HG02938 (cell line): ENCODE measurements around the gene TMEM62.
A peak's percentile ranks its signal among the peaks of the same experiment; 100 is the strongest.

ENCODE experiments used
- ATAC-seq: cut with Tn5 transposase; IDR thresholded peaks from one replicate; pipeline ENCODE4 v1.9.1; 2021; ENCODE audit warnings: mild to moderate bottlenecking, moderate library complexity; ENCODE audit not compliant: unreplicated experiment

TMEM62 gene

GRCh38 chr15:43133430-43134156 is at the start of gene TMEM62:
Gene TMEM62 (plus strand): TSS chr15:43133586. CDS start chr15:43133803, 217 bp downstream.
- peak; percentile 92 for ATAC-seq

GRCh38 chr15:43085921-43086320 is 47.5 kb upstream of the TMEM62 start:
- no peak for ATAC-seq

DNA sequence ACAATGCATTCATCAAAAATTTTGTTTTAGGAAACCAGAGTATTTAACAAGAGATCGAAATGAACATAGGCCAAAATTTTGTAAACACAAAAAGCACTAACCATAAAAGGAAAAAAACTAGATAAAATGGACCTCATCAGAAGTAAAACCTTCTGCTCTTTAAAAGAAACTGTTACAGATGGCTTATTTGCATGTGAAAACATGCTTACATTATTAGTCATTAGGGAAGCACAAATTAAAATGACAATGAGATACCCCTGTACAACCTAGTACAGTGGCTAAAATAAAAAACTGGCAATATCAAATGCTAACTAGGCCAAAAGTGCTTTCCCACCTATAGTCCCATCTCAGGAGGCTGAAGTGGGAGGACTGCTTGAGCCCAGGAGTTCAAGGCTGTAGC is 46.8 kb upstream of the TMEM62 start:
- ATAC-seq, result no peak

DNA sequence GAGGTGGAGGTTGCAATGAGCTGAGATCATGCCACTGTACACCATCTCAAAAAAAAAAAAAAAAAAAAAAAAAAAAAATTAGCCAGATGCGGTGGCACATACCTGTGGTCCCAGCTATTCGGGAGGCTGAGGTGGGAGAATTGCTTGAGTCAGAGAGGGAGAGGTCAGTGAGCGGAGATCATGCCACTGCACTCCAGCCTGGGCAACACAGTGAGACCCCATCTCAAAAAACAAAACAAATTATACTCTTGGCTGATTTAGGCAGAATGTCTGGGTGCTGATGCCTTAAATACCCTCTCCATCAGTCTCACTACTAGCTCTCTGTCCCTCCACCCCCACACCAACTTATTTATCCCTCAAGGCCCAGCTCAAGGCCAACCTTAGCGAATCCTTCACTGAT is 41.5 kb upstream of the TMEM62 start:
- ATAC-seq, result no peak

DNA sequence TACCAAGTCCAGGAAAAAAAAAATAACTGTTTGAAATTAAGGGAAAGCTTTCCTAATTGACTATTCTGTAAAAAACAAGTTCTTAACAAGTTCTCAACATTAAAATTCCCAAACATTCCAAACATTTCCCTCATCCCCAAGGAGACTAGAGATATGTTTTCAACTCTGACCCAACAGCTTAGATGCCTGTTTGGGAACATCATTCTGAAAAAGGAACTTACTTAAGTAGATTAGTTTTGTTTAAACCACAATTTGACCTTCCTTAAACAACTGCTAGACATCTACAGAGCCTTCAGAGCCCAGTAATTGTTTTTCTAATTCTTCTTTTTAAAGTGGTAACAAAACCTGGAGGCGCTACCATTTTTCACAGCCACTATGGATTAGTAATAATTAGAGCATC is 40.4 kb upstream of the TMEM62 start:
- ATAC-seq, result no peak

DNA sequence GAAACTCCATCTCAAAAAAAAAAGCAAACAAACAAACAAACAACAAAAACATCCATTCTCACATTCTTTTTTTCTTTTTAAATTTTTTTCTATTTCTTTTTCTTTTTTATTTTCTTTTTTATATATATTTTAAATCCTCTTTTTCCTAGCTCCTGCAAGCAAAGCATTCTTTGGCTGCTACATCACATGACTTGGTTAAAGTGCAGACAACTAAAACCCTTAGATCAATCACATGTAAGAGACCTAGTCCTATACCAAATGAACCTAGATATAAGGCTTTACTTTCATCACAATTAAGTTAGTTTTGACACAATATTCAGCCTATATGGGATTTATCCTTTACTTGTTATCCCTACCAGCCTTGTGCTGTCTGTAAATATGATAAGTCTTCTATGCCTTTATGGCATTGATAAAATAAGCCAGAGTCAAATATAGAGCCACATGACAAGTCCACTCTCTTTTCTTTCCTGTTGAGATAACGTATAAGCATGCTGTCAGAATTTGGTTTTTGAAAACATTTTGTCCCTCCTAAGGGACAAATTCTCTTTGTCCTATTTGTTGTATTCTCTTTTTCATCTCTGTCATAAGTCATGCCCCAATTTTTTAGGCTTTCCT is 38.9 kb upstream of the TMEM62 start:
- no peak for ATAC-seq

DNA sequence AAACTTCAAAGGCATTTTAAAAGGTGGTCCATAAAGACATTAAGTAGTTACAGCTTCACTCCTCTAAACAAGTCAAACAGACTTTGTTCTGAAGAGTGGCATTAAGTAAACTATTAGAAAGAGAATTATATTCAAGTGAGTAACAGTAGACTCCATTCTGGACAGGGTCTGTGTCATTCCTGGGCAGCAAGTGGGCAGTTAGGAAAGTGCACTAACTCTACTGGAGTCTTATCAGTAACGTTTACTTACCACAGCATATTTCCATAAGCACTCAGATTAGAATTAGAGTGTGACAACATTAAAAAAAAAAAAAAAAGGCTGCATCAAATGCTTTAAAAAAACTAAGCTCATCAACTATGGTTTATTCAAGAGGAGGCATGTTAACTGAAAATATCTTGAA is 38.1 kb upstream of the TMEM62 start:
- no peak for ATAC-seq

- ATAC-seq, result no peak
Observed at GRCh38 chr15:43095708-43096347, 37.6 kb upstream of the TMEM62 start.

GRCh38 chr15:43096411-43096810 is 37.0 kb upstream of the TMEM62 start:
- ATAC-seq, result no peak

GRCh38 chr15:43099105-43099845 is 34.1 kb upstream of the TMEM62 start:
- ATAC-seq, result no peak

DNA sequence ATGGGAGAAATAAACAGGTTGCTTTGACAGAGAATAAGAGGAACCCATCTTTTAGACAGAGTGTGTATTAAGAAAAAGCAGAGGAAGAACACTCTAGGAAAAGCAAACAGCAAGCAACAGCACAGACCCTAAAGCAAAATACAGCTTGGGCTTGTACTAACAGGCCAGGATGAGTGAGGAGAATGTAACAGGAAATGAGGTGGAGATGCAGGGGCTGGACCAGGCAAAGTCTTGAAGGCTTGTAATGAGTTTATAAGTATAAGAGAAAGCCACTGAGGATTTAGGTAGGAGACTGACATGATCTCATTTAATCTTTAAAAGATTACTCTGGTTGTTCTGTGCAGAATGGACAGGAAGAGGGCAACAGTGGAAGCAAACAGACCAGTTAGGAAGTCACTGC is 32.4 kb upstream of the TMEM62 start:
- ATAC-seq, result no peak

GRCh38 chr15:43102187-43102586 is 31.2 kb upstream of the TMEM62 start:
- ATAC-seq, result no peak

- no peak for ATAC-seq
Observed at GRCh38 chr15:43103907-43104306, 29.5 kb upstream of the TMEM62 start.

DNA sequence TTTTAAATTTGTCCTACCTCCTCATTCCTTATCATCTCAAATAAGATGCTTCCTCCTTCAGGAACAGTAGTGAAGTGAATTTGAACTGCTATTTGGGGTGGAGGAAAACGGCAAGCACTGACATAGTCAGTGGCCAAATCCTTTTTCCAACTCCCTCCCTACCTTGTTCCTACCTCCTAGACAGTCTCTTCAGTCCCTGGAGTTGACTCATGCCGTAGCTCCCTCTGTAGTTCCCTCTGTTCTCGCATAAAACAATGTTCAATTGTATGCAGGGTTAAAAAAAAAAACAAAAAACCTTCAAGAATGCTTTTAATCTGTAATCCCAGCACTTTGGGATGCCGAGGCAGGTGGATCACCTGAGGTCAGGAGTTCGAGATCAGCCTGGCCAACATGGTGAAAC is 29.0 kb upstream of the TMEM62 start:
- no peak for ATAC-seq

- ATAC-seq, result no peak
Observed at GRCh38 chr15:43105077-43105736, 28.2 kb upstream of the TMEM62 start.

GRCh38 chr15:43105778-43106485 is 27.5 kb upstream of the TMEM62 start, which contains the start of gene UBR1:
Gene UBR1 (minus strand): TSS chr15:43106038. CDS start chr15:43106022, 16 bp downstream.
- ATAC-seq, result peak; percentile 74

- ATAC-seq, result no peak
Observed at GRCh38 chr15:43106486-43106829, 26.9 kb upstream of the TMEM62 start.

GRCh38 chr15:43107751-43108150 is 25.6 kb upstream of the TMEM62 start:
- no peak for ATAC-seq

DNA sequence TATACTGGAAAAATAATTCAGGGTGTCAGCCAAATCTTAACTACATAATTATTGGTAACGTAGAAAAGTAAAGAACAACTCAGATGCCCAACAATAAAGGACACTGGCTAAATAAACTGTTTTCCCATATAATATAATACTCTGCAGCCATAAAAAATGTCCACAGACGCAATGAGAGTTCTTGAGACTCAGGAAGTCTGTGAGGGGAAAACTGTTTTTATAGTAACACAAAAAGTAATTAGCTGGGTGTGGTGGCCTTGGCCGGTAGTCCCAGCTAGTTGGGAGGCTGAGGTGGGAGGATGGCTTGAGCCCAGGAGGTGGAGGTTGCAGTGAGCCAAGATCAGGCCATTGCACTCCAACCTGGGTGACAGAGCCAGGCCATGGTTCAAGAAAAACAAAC is 22.0 kb upstream of the TMEM62 start:
- no peak for ATAC-seq

DNA sequence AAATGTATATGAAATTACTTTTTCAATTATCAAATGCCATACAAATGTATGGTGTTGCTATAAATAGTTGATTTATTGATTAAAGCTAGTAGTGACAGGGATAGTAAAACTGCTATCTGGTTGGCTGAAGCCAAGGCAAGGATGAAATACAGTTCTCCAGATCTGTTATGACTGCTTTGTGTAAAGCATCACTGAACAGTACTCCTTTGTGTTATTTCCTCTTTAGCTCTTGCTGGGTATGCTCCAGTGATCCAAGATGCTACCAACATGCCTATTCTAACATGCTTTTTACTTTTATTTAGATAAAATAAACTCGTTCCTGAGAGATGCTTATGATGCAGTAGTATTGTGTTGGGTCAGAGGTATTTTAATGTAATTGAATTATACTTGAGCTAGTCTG is 15.1 kb upstream of the TMEM62 start:
- ATAC-seq, result no peak
